ENCODE data around the gene MYO3B.

MYO3B gene

GRCh38 chr2:170264865-170265264, 86.9 kb downstream of the MYO3B start:
- no peak for TF ChIP-seq CTCF (IDR thresholded peaks at IDR 0.05)

GRCh38 chr2:170265321-170265720, 87.4 kb downstream of the MYO3B start:
- TF ChIP-seq CTCF (IDR thresholded peaks at IDR 0.05), result no peak

GRCh38 chr2:170266358-170266757, 88.4 kb downstream of the MYO3B start:
- TF ChIP-seq CTCF (IDR thresholded peaks at IDR 0.05), result no peak

GRCh38 chr2:170267071-170267470, 89.1 kb downstream of the MYO3B start:
- TF ChIP-seq CTCF (IDR thresholded peaks at IDR 0.05), result no peak

GRCh38 chr2:170270278-170270864, 92.4 kb downstream of the MYO3B start:
- no peak for TF ChIP-seq CTCF (IDR thresholded peaks at IDR 0.05)

GRCh38 chr2:170271340-170271739, 93.4 kb downstream of the MYO3B start:
- TF ChIP-seq CTCF (IDR thresholded peaks at IDR 0.05), result no peak

- TF ChIP-seq CTCF (IDR thresholded peaks at IDR 0.05), result no peak
Measured at GRCh38 chr2:170276056-170276455, 98.1 kb downstream of the MYO3B start.
